Right lobe of liver (tissue), 6 donors: ENCODE measurements around the gene MSRB1. TPM values are rescaled to one million over a fixed set of nuclear protein-coding genes. Genes with fewer than 3 reads are reported as not detected.

ENCODE experiments used
- ATAC-seq, 4 donors: fragments of 200-7000 bp; cut with Tn5 transposase; one replicate each; pipeline ENCODE4 v1.9.1; 2020; ENCODE audit warnings: mild to moderate bottlenecking in 4 of 4, moderate library complexity in 4 of 4
- DNase-seq, 3 donors: peaks; one replicate each; pipeline ENCODE4 v3.0.0-alpha.2; 2020
- H3K27ac ChIP-seq, 3 donors: fragments of 200-600 bp; one replicate each; pipeline ENCODE4 v1.8.0; 2022
- H3K27me3 ChIP-seq, 2 donors: fragments of 200-600 bp; one replicate each; pipeline ENCODE4 v1.8.0; 2022
- H3K36me3 ChIP-seq, 4 donors: fragments of 200-600 bp; sonication (generic) in 1 of 4; one replicate each; pipeline versions ENCODE4 v1.5.1 to v1.8.0; 2017 to 2022; ENCODE audit warnings: control low read depth in 1 of 4
- H3K4me1 ChIP-seq, 4 donors: fragments of 200-600 bp; sonication (generic) in 1 of 4; one replicate each; pipeline versions ENCODE4 v1.5.1 to v1.8.0; 2017 to 2022; ENCODE audit warnings: control low read depth in 1 of 4
- H3K4me3 ChIP-seq, 3 donors: fragments of 200-600 bp; one replicate each; pipeline ENCODE4 v1.8.0; 2022
- H3K9me3 ChIP-seq, 4 donors: fragments of 200-600 bp; sonication (generic) in 1 of 4; one replicate each; pipeline versions ENCODE4 v1.5.1 to v1.8.0; 2017 to 2022; ENCODE audit warnings: control low read depth in 1 of 4
- CTCF ChIP-seq, 4 donors: fragments of 200-600 bp in 3 of 4; fragments of 450-650 bp in 1 of 4; IDR thresholded peaks; one replicate each; pipeline versions ENCODE4 v1.5.1 to v1.8.0; 2016 to 2022; ENCODE audit warnings: antibody characterized with exemption in 4 of 4, mild to moderate bottlenecking in 2 of 4
- POLR2A ChIP-seq: fragments of 450-650 bp; IDR thresholded peaks from one replicate; pipeline ENCODE4 v1.6.1; 2017; ENCODE audit warnings: antibody characterized with exemption, mild to moderate bottlenecking
- WGBS: methylation state at CpG from one replicate; pipeline ENCODE4 v1.1.6; 2018; ENCODE audit warnings: low coverage, low lambda C conversion rate; ENCODE audit not compliant: insufficient coverage; ENCODE audit errors: missing lambda C conversion rate; 5-methylcytosine and 5-hydroxymethylcytosine counted together
- intact Hi-C, 2 donors: fragments of 100-400 bp; cut with DNase I; formaldehyde crosslinking; loops; one replicate each; pipeline versions ENCODE4 v1.11.2 to v1.14.1; 2022
- small RNA-seq, 2 experiments: library from RNA; depleted of rRNA; stranded (forward); fragments of <200 nt; gene quantifications; one replicate each; pipeline ENCODE3, GENCODE V24; 2016
- total RNA-seq, 6 experiments: library from RNA; depleted of rRNA in 2 of 6; stranded (reverse); fragments of >200 nt in 2 of 6; fragmentation: NEBNext Ultra II Directional in 3 of 6; extraction: Animal tissue kit (Norgen Biotek cat#: 25700) in 3 of 6; gene quantifications; one replicate each; pipeline versions ENCODE4 v1.1.0 to v1.2.4, GENCODE V29; 2016 to 2023
- donor health status: DM: no; HTN: yes; CAD: no.
- donor health status: DM: no; HTN: no; CAD: no.
- donor health status: DM: no; HTN: no; CAD: no.
- donor health status: DM: no; HTN: yes; CAD: no.
- donor health status: DM: no; HTN: yes; CAD: no.

MSRB1 gene
- total RNA-seq, 6 experiments from 2014 or later = 63.4 to 121 (median 98.5) TPM

- no peaks in the 10 kb centered on the region for H3K9me3 ChIP-seq
- no peaks in the 10 kb centered on the region for H3K27me3 ChIP-seq
- H3K36me3 ChIP-seq = no peaks in the 10 kb centered on the region
- no peak for ATAC-seq
- no peaks in the 10 kb centered on the region for H3K4me1 ChIP-seq
- no peak overlapping the region for H3K27ac ChIP-seq
- no CpG with 5 or more reads among the region's 5 CpGs for WGBS
- intact Hi-C loops = no loop called here
- DNase-seq = no peak
- no peak overlapping the region for H3K4me3 ChIP-seq
- TF ChIP-seq POLR2A (no peak), CTCF (IDR thresholded peaks at IDR 0.05) (no peak)
Observed at GRCh38 chr16:1895068-1895467, 47.9 kb downstream of the MSRB1 start.

DNA sequence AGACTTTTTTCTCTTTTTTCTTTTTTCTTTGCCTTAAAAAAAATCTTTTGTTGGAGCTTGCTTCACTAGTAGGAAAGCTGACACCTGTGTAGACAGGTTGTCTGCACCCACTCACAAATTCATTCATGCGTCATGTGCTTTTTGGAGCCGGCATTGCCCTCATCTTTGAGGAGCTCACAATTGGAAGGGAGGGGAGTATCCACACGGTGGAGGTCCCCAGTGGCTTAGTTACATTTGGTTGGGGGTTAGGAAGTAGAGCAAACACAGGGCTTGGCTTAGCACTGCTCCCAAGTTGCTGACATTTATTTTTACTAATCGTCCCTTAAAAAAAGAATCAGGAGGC lies 52.3 kb downstream of the MSRB1 start:
- H3K9me3 ChIP-seq = no peaks in the 10 kb centered on the region
- no peak for DNase-seq
- intact Hi-C loops = no loop called here
- no peak overlapping the region for H3K4me3 ChIP-seq
- 36% methylated on average over 4 of the region's 4 CpGs for WGBS
- TF ChIP-seq POLR2A (no peak), CTCF (IDR thresholded peaks at IDR 0.05) (no peak)
- no peak overlapping the region for H3K27ac ChIP-seq
- ATAC-seq = no peak
- H3K27me3 ChIP-seq = no peaks in the 10 kb centered on the region
- H3K4me1 ChIP-seq = no peaks in the 10 kb centered on the region
- no peaks in the 10 kb centered on the region for H3K36me3 ChIP-seq

GRCh38 chr16:1890024-1890707 lies 52.8 kb downstream of the MSRB1 start:
- Histone ChIP-seq H3K36me3 (no peaks in the 10 kb centered on the region), H3K4me1 (no peaks in the 10 kb centered on the region), H3K4me3 (no peak overlapping the region), H3K27me3 (no peaks in the 10 kb centered on the region), H3K9me3 (no peaks in the 10 kb centered on the region), H3K27ac (no peak overlapping the region)
- ATAC-seq (no peak), DNase-seq (peak in 1 of 3 donors; percentile 19)
- intact Hi-C loops = no loop called here
- no peak for TF ChIP-seq POLR2A
- TF ChIP-seq CTCF (IDR thresholded peaks at IDR 0.05) = no peak
- 47% methylated on average over 11 of the region's 16 CpGs for WGBS

Small RNA genes lying within 50 kb of the gene (small RNA-seq; reads per million reads assigned to genes)
- gene AC005363.2 = 0 reads per million in 2 experiments
- gene SNORA10 = 0 reads per million in 2 experiments
- gene SNORA64 = 0 reads per million in 2 experiments

Other genes starting within 250 kb of the MSRB1 start
- gene MAPK8IP3, start 237.0 kb downstream of the MSRB1 start, total RNA-seq = 10 to 100 TPM in 5 of 6 experiments, 1 to 10 TPM in 1; 8.7 to 37.3 (median 23.0) TPM
- 10 to 100 TPM; 17.9 to 36.1 (median 23.2) TPM for gene NME3, start 171.7 kb downstream of the MSRB1 start, total RNA-seq
- 10 to 100 TPM in 1 of 6 experiments, 1 to 10 TPM in 5; 3.8 to 11.1 (median 5.0) TPM for gene EME2, start 170.4 kb downstream of the MSRB1 start, total RNA-seq
- 10 to 100 TPM; 42.5 to 90.5 (median 52.9) TPM for gene MRPS34, start 170.1 kb downstream of the MSRB1 start, total RNA-seq
- 10 to 100 TPM; 18.6 to 42.5 (median 34.5) TPM for gene SPSB3, start 160.6 kb downstream of the MSRB1 start, total RNA-seq
- gene NUBP2, start 160.2 kb downstream of the MSRB1 start, total RNA-seq = 10 to 100 TPM; 21.1 to 90.3 (median 32.6) TPM
- gene IGFALS, start 149.5 kb downstream of the MSRB1 start, total RNA-seq = 100 to 1,000 TPM in 1 of 6 experiments, 10 to 100 TPM in 5; 38.7 to 124 (median 85.3) TPM
- gene HAGH, start 116.4 kb downstream of the MSRB1 start, total RNA-seq = 100 to 1,000 TPM in 4 of 6 experiments, 10 to 100 TPM in 2; 77.9 to 161 (median 143) TPM
- 10 to 100 TPM; 25.5 to 96.5 (median 36.0) TPM for gene FAHD1, start 116.0 kb downstream of the MSRB1 start, total RNA-seq
- gene MEIOB, start 71.0 kb downstream of the MSRB1 start, total RNA-seq = under 1 TPM in 2 of 6 experiments, not detected in 4; 0.39 to 0.40 TPM
- not detected for gene HS3ST6, start 24.8 kb downstream of the MSRB1 start, total RNA-seq
- under 1 TPM in 1 of 6 experiments, not detected in 5; 0.12 TPM for gene RPL3L, start 11.5 kb upstream of the MSRB1 start, total RNA-seq
- 100 to 1,000 TPM in 2 of 6 experiments, 10 to 100 TPM in 4; 68.7 to 210 (median 81.2) TPM for gene NDUFB10, start 16.3 kb upstream of the MSRB1 start, total RNA-seq
- gene RPS2, start 21.6 kb upstream of the MSRB1 start, total RNA-seq = 1,000 to 10,000 TPM in 1 of 6 experiments, 100 to 1,000 TPM in 5; 451 to 1,052 (median 541) TPM
- gene RNF151, start 23.7 kb upstream of the MSRB1 start, total RNA-seq = not detected
- 10 to 100 TPM; 15.8 to 42.4 (median 18.1) TPM for gene TBL3, start 28.9 kb upstream of the MSRB1 start, total RNA-seq
- 1 to 10 TPM in 1 of 6 experiments, under 1 TPM in 3, not detected in 2; 0.51 to 1.3 (median 0.60) TPM for gene NOXO1, start 38.3 kb upstream of the MSRB1 start, total RNA-seq
- 10 to 100 TPM; 16.1 to 18.6 (median 18.0) TPM for gene GFER, start 41.0 kb upstream of the MSRB1 start, total RNA-seq
- gene SYNGR3, start 46.8 kb upstream of the MSRB1 start, total RNA-seq = under 1 TPM in 1 of 6 experiments, not detected in 5; 0.22 TPM
- gene ZNF598, start 66.6 kb upstream of the MSRB1 start, total RNA-seq = 10 to 100 TPM; 21.6 to 46.4 (median 25.0) TPM
- 10 to 100 TPM in 2 of 6 experiments, 1 to 10 TPM in 4; 2.7 to 12.3 (median 8.2) TPM for gene NPW, start 76.6 kb upstream of the MSRB1 start, total RNA-seq
- 100 to 1,000 TPM; 129 to 284 (median 186) TPM for gene NHERF2, start 83.7 kb upstream of the MSRB1 start, total RNA-seq
- 100 to 1,000 TPM in 1 of 6 experiments, 10 to 100 TPM in 5; 12.0 to 127 (median 42.6) TPM for gene NTHL1, start 104.6 kb upstream of the MSRB1 start, total RNA-seq
- 100 to 1,000 TPM in 1 of 6 experiments, 10 to 100 TPM in 5; 25.7 to 124 (median 59.4) TPM for gene TSC2, start 104.8 kb upstream of the MSRB1 start, total RNA-seq
- gene PKD1, start 192.7 kb upstream of the MSRB1 start, total RNA-seq = 10 to 100 TPM; 28.5 to 58.2 (median 42.8) TPM
- 10 to 100 TPM in 3 of 6 experiments, 1 to 10 TPM in 3; 3.8 to 14.6 (median 8.7) TPM for gene RAB26, start 205.4 kb upstream of the MSRB1 start, total RNA-seq
- 10 to 100 TPM; 40.9 to 56.2 (median 46.2) TPM for gene TRAF7, start 212.6 kb upstream of the MSRB1 start, total RNA-seq